ENCODE measurements around the gene MYO5A.

DNA sequence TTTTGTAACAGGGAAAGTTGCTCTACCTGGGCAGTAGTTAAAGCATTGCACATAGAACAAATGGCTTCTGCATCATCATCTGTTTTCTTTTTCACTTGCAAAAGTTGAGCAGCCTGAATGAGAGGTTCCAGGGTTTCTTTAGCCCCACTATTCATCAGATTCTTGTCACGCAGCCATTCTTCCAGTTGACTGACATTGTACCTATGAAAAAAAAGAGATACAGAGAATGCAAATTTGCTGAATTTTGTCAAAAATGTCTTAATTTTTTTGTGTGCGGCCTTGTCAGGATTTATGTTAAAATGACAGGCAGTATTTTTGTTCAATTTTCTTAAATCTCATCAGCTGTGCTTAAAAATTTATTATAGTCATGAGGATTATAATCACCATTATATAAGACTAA lies 211.7 kb downstream of the MYO5A start:
- TF ChIP-seq, protein P1, sequence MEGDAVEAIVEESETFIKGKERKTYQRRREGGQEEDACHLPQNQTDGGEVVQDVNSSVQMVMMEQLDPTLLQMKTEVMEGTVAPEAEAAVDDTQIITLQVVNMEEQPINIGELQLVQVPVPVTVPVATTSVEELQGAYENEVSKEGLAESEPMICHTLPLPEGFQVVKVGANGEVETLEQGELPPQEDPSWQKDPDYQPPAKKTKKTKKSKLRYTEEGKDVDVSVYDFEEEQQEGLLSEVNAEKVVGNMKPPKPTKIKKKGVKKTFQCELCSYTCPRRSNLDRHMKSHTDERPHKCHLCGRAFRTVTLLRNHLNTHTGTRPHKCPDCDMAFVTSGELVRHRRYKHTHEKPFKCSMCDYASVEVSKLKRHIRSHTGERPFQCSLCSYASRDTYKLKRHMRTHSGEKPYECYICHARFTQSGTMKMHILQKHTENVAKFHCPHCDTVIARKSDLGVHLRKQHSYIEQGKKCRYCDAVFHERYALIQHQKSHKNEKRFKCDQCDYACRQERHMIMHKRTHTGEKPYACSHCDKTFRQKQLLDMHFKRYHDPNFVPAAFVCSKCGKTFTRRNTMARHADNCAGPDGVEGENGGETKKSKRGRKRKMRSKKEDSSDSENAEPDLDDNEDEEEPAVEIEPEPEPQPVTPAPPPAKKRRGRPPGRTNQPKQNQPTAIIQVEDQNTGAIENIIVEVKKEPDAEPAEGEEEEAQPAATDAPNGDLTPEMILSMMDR (IDR thresholded peaks at IDR 0.05): no peak
- no peak for TF ChIP-seq POLR2A (IDR thresholded peaks at IDR 0.05)
